ENCODE results near the gene PRPF4. TPM values are rescaled to one million over a fixed set of nuclear protein-coding genes. Genes with fewer than 3 reads are reported as not detected.
"Not testable (repeated sequence)": the region's sequence is repeated elsewhere in the genome, so short reads cannot be mapped to it uniquely, and the experiment has no call there.

Gene PRPF4
- total RNA-seq, 1 experiment from 2014 or later, result 38.6 TPM

DNA sequence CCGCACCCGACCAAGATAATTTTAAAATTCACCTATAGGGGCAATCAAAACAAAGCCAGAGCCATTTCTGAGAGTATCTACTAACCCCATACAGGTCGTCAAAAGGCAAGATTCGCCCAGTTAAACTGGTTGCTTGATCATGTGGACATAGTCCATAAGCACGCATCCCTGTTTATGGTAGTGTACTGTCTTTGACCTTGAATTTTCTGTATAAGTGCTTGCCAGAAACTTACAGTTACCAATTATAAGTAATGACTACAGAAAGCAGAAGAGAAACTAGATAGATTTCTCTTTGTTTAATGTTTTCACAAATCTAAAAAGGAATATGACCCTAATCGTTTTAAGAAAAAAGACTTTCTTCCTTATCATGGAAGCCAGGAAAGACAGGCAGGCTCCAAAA lies 28.5 kb upstream of the PRPF4 start:
- POLR2A ChIA-PET, result no interaction called here
- no peaks in the 10 kb centered on the region for H3K9me3 Mint-ChIP-seq (ENCODE audit: unreplicated experiment)
- no peak for TF ChIP-seq CTCF (IDR thresholded peaks at IDR 0.05; ENCODE audit: insufficient read depth in 1 of 2, low read depth in 1 of 2, low read length in 1 of 2, severe bottlenecking in 1 of 2, unreplicated experiment in 1 of 2)

DNA sequence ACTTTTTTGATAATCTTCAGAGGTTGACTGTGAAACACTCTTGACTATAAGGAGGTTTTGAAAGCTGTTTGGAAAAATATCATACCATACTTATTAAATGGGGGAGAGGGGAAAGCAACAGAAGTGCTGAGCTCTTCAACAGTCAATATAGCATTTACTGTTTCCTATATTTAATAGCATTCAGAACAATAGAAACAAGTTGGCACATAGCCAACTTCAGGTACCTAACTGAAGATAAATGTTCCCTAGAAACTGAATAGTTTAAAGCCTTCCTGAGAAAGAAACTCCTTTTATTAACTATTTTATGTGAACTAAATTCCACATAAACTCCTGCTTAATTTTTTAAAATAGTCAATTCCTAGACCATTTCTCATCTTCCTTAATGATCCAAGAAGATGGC lies 27.8 kb upstream of the PRPF4 start:
- ChIA-PET CTCF (no interaction called here), POLR2A (no interaction called here)
- H3K9me3 ChIP-seq, result no peaks in the 10 kb centered on the region
- Mint-ChIP-seq H3K36me3 (ENCODE audit: insufficient read depth, unreplicated experiment) (peaks cover 9% of the 10 kb centered on the region), H3K27me3 (ENCODE audit: insufficient read depth, unreplicated experiment) (no peaks in the 10 kb centered on the region), H3K27ac (ENCODE audit: unreplicated experiment) (no peak overlapping the region), H3K4me3 (ENCODE audit: unreplicated experiment) (no peak overlapping the region), H3K4me1 (ENCODE audit: low read depth, unreplicated experiment) (no peaks in the 10 kb centered on the region), H3K9me3 (ENCODE audit: unreplicated experiment) (no peaks in the 10 kb centered on the region)
- no peak overlapping the region for H3K4me3 ChIP-seq (ENCODE audit: low read depth, low read length)
- no peaks in the 10 kb centered on the region for H3K36me3 ChIP-seq (ENCODE audit: control insufficient read depth, insufficient read depth, low read length)
- intact Hi-C loops (cut with micrococcal nuclease; ENCODE audit: unreplicated experiment), result no loop called here
- no TSS peak for BruUV-seq (replicated peaks)
- no peaks in the 10 kb centered on the region for H3K4me1 ChIP-seq
- no peaks in the 10 kb centered on the region for H3K27me3 ChIP-seq (replicated peaks; ENCODE audit: control insufficient read depth, insufficient read depth, low read length)
- DNase-seq, result no peak
- TF ChIP-seq CTCF (IDR thresholded peaks at IDR 0.05; ENCODE audit: insufficient read depth in 1 of 2, low read depth in 1 of 2, low read length in 1 of 2, severe bottlenecking in 1 of 2, unreplicated experiment in 1 of 2), result no peak

More for the DNA sequence above, 28.5 kb upstream of the PRPF4 start:
- CTCF ChIA-PET, result no interaction called here
- no peak for DNase-seq
- Mint-ChIP-seq H3K4me1 (ENCODE audit: low read depth, unreplicated experiment) (no peaks in the 10 kb centered on the region), H3K27ac (ENCODE audit: unreplicated experiment) (no peak overlapping the region), H3K36me3 (ENCODE audit: insufficient read depth, unreplicated experiment) (peaks cover 9% of the 10 kb centered on the region), H3K27me3 (ENCODE audit: insufficient read depth, unreplicated experiment) (no peaks in the 10 kb centered on the region), H3K4me3 (ENCODE audit: unreplicated experiment) (no peak overlapping the region)
- Histone ChIP-seq H3K9me3 (no peaks in the 10 kb centered on the region), H3K4me1 (no peaks in the 10 kb centered on the region), H3K4me3 (ENCODE audit: low read depth, low read length) (no peak overlapping the region), H3K27me3 (replicated peaks; ENCODE audit: control insufficient read depth, insufficient read depth, low read length) (no peaks in the 10 kb centered on the region), H3K36me3 (ENCODE audit: control insufficient read depth, insufficient read depth, low read length) (no peaks in the 10 kb centered on the region)
- intact Hi-C loops (cut with micrococcal nuclease; ENCODE audit: unreplicated experiment), result no loop called here
- no TSS peak for BruUV-seq (replicated peaks)

DNA sequence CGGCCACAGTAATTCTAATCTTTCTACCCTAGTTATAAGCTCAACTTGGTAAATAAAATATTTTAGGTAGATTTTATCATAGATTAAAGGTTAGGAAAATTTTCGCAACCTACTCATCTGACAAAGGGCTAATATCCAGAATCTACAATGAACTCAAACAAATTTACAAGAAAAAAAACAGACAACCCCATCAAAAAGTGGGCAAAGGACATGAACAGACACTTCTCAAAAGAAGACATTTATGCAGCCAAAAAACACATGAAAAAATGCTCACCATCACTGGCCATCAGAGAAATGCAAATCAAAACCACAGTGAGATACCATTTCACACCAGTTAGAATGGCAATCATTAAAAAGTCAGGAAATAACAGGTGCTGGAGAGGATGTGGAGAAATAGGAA lies 25.8 kb upstream of the PRPF4 start:
- not testable (repeated sequence) for H3K4me1 Mint-ChIP-seq (ENCODE audit: low read depth, unreplicated experiment); H3K9me3 Mint-ChIP-seq (ENCODE audit: unreplicated experiment)

GRCh38 chr9:113250807-113251206 lies 24.7 kb upstream of the PRPF4 start:
- Histone ChIP-seq H3K9me3 (no peaks in the 10 kb centered on the region), H3K27me3 (replicated peaks; ENCODE audit: control insufficient read depth, insufficient read depth, low read length) (no peaks in the 10 kb centered on the region), H3K36me3 (ENCODE audit: control insufficient read depth, insufficient read depth, low read length) (no peaks in the 10 kb centered on the region), H3K4me3 (ENCODE audit: low read depth, low read length) (no peak overlapping the region), H3K4me1 (no peaks in the 10 kb centered on the region)
- POLR2A ChIA-PET, result no interaction called here
- no peak for DNase-seq
- Mint-ChIP-seq H3K4me1 (ENCODE audit: low read depth, unreplicated experiment) (no peaks in the 10 kb centered on the region), H3K9me3 (ENCODE audit: unreplicated experiment) (no peaks in the 10 kb centered on the region), H3K4me3 (ENCODE audit: unreplicated experiment) (no peak overlapping the region), H3K27ac (ENCODE audit: unreplicated experiment) (no peak overlapping the region), H3K27me3 (ENCODE audit: insufficient read depth, unreplicated experiment) (no peaks in the 10 kb centered on the region), H3K36me3 (ENCODE audit: insufficient read depth, unreplicated experiment) (peaks cover 9% of the 10 kb centered on the region)
- intact Hi-C loops (cut with micrococcal nuclease; ENCODE audit: unreplicated experiment), result no loop called here
- no peak for TF ChIP-seq CTCF (IDR thresholded peaks at IDR 0.05; ENCODE audit: insufficient read depth in 1 of 2, low read depth in 1 of 2, low read length in 1 of 2, severe bottlenecking in 1 of 2, unreplicated experiment in 1 of 2)
- BruUV-seq (replicated peaks), result no TSS peak
- CTCF ChIA-PET, result no interaction called here

More for the DNA sequence above, 25.8 kb upstream of the PRPF4 start:
- H3K27me3 Mint-ChIP-seq (ENCODE audit: insufficient read depth, unreplicated experiment); H3K27ac Mint-ChIP-seq (ENCODE audit: unreplicated experiment); H3K27me3 ChIP-seq (replicated peaks; ENCODE audit: control insufficient read depth, insufficient read depth, low read length); BruUV-seq (replicated peaks); H3K4me3 Mint-ChIP-seq (ENCODE audit: unreplicated experiment); CTCF ChIA-PET; H3K36me3 Mint-ChIP-seq (ENCODE audit: insufficient read depth, unreplicated experiment); H3K36me3 ChIP-seq (ENCODE audit: control insufficient read depth, insufficient read depth, low read length); intact Hi-C loops (cut with micrococcal nuclease; ENCODE audit: unreplicated experiment); H3K4me1 ChIP-seq; POLR2A ChIA-PET; H3K4me3 ChIP-seq (ENCODE audit: low read depth, low read length); DNase-seq; H3K9me3 ChIP-seq: not testable (repeated sequence)

Measured in Caco-2 (cell line).